Right lobe of liver (tissue), 4 donors: ENCODE measurements around the gene CDC14A.

Experiments used
- POLR2A ChIP-seq: fragments of 450-650 bp; IDR thresholded peaks from one replicate; pipeline ENCODE4 v1.6.1; 2017; ENCODE audit warnings: antibody characterized with exemption, mild to moderate bottlenecking
- TF ChIP-seq, protein P1 (sequence below), 4 donors: fragments of 200-600 bp in 3 of 4; fragments of 450-650 bp in 1 of 4; IDR thresholded peaks; one replicate each; pipeline versions ENCODE4 v1.5.1 to v1.8.0; 2016 to 2022; ENCODE audit warnings: antibody characterized with exemption in 4 of 4, mild to moderate bottlenecking in 2 of 4
- donor health status: DM: no; HTN: no; CAD: no.
- donor health status: DM: no; HTN: no; CAD: no.
- donor health status: DM: no; HTN: yes; CAD: no.

DNA sequence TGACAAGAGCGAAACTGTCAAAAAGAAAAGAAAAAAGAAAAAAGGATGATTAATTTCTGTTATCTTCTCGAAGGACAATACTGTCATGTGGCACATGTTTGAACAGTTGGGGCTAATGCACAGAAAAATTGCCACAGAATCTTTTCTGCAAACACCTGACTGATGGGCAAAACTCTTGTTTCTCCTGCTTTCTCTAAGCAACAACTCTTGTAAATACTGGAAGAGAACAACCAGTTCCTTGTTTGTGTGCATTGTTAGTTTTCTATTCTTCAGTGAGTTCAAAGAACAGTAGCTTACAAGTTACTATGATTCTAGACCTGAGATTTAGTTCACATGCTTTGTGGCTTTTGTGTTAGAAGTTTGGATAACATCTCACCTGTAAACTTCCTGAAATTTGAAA, 60.7 kb downstream of the CDC14A start:
- TF ChIP-seq POLR2A, result no peak
- TF ChIP-seq, protein P1, sequence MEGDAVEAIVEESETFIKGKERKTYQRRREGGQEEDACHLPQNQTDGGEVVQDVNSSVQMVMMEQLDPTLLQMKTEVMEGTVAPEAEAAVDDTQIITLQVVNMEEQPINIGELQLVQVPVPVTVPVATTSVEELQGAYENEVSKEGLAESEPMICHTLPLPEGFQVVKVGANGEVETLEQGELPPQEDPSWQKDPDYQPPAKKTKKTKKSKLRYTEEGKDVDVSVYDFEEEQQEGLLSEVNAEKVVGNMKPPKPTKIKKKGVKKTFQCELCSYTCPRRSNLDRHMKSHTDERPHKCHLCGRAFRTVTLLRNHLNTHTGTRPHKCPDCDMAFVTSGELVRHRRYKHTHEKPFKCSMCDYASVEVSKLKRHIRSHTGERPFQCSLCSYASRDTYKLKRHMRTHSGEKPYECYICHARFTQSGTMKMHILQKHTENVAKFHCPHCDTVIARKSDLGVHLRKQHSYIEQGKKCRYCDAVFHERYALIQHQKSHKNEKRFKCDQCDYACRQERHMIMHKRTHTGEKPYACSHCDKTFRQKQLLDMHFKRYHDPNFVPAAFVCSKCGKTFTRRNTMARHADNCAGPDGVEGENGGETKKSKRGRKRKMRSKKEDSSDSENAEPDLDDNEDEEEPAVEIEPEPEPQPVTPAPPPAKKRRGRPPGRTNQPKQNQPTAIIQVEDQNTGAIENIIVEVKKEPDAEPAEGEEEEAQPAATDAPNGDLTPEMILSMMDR (IDR thresholded peaks at IDR 0.05), result no peak
